B cell (primary cell): ENCODE measurements around the gene SLC2A4RG. TPM values are rescaled to one million over a fixed set of nuclear protein-coding genes. Genes with fewer than 3 reads are reported as not detected.

Experiments
- ATAC-seq: fragments of 200-7000 bp; cut with Tn5 transposase; one replicate; pipeline ENCODE4 v1.10.0; 2021; ENCODE audit warnings: low read depth, mild to moderate bottlenecking, moderate number of reproducible peaks, moderate library complexity
- CTCF ChIA-PET: fragments of 350-600 bp; sonication (Branson Sonifier 250); formaldehyde crosslinking; loops from one replicate; lab custom pipeline; 2021; ENCODE audit warnings: antibody characterized with exemption, inconsistent platforms; lab: Charles Lee
- POLR2A ChIA-PET: fragments of 350-600 bp; sonication (Branson Sonifier 250); formaldehyde crosslinking; loops from one replicate; lab custom pipeline; 2021; ENCODE audit warnings: antibody characterized with exemption; lab: Charles Lee
- DNase-seq: peaks from one replicate; pipeline ENCODE4 v3.0.0; 2013
- H2AFZ ChIP-seq: 2 replicates; pipeline ENCODE4 v1.6.1; 2012; ENCODE audit warnings: mild to moderate bottlenecking, low read depth, low read length; ENCODE audit not compliant: insufficient read depth, poor library complexity, severe bottlenecking
- H3K27ac ChIP-seq, 2 donors: 1 replicate in 1 of 2; 2 replicates in 1 of 2; pipeline ENCODE4 v1.5.1; 2012 to 2013; ENCODE audit warnings: low read length in 2 of 2, mild to moderate bottlenecking in 2 of 2, moderate library complexity in 1 of 2
- H3K27me3 ChIP-seq, 4 experiments: fragments of 200-600 bp in 1 of 4; sonication (generic) in 1 of 4; replicated peaks in 1 of 4; 1 replicate in 2 of 4; 2 replicates in 2 of 4; pipeline versions ENCODE4 v1.6.1 to v1.7.0; 2013 to 2016; ENCODE audit warnings: low read length in 3 of 4, mild to moderate bottlenecking in 2 of 4, mixed read lengths in 1 of 4, moderate library complexity in 1 of 4; ENCODE audit not compliant: insufficient read depth in 4 of 4, control insufficient read depth in 3 of 4; ENCODE audit errors: control extremely low read depth in 1 of 4
- H3K36me3 ChIP-seq, 2 experiments: replicated peaks in 1 of 2; 1 replicate in 1 of 2; 2 replicates in 1 of 2; pipeline versions ENCODE4 v1.6.1 to v1.7.1; 2013; ENCODE audit warnings: low read length in 1 of 2; ENCODE audit not compliant: insufficient read depth in 2 of 2, control insufficient read depth in 1 of 2; ENCODE audit errors: control extremely low read depth in 1 of 2, extremely low read depth in 1 of 2
- H3K4me1 ChIP-seq, 2 donors: fragments of 200-600 bp in 1 of 2; sonication (generic) in 1 of 2; 1 replicate in 1 of 2; 2 replicates in 1 of 2; pipeline versions ENCODE4 v1.5.1 to v1.6.1; 2013 to 2017; ENCODE audit warnings: low read length in 2 of 2; ENCODE audit not compliant: control insufficient read depth in 2 of 2, insufficient read depth in 2 of 2
- H3K4me2 ChIP-seq: replicated peaks from 2 replicates; pipeline ENCODE3; 2012; ENCODE audit warnings: mild to moderate bottlenecking, low read depth, low read length; ENCODE audit not compliant: poor library complexity, severe bottlenecking
- H3K4me3 ChIP-seq, 5 experiments: fragments of 200-600 bp in 1 of 5; sonication (generic) in 1 of 5; 1 replicate in 3 of 5; 2 replicates in 2 of 5; pipeline versions ENCODE4 v1.5.1 to v1.7.0; 2011 to 2016; ENCODE audit warnings: low read length in 4 of 5, mild to moderate bottlenecking in 4 of 5, low read depth in 2 of 5, control low read depth in 1 of 5, moderate library complexity in 1 of 5; ENCODE audit not compliant: insufficient read depth in 1 of 5; ENCODE audit errors: control extremely low read depth in 1 of 5, extremely low read depth in 1 of 5
- H3K79me2 ChIP-seq: fragments of 200-600 bp; sonication (generic); one replicate; pipeline ENCODE4 v1.6.0; 2016; ENCODE audit warnings: low read length; ENCODE audit not compliant: control insufficient read depth, insufficient read depth
- H3K9ac ChIP-seq: fragments of 200-600 bp; sonication (generic); 2 replicates; pipeline ENCODE4 v1.6.1; 2017; ENCODE audit warnings: mild to moderate bottlenecking, low read length, moderate library complexity
- H3K9me3 ChIP-seq, 3 donors: one replicate each; pipeline versions ENCODE4 v1.6.1 to v1.7.1; 2013; ENCODE audit warnings: low read length in 2 of 3; ENCODE audit not compliant: control insufficient read depth in 2 of 3, insufficient read depth in 1 of 3; ENCODE audit errors: control extremely low read depth in 1 of 3
- H4K20me1 ChIP-seq: 2 replicates; pipeline ENCODE4 v1.6.0; 2012; ENCODE audit warnings: mild to moderate bottlenecking, low read length; ENCODE audit not compliant: insufficient read depth, control insufficient read depth, poor library complexity, severe bottlenecking
- H3K27ac Mint-ChIP-seq: one replicate; pipeline ENCODE4 v1.8.0; 2021; ENCODE audit warnings: mixed read lengths
- H3K27me3 Mint-ChIP-seq: one replicate; pipeline ENCODE4 v1.8.0; 2021; ENCODE audit warnings: mixed read lengths
- H3K4me1 Mint-ChIP-seq: one replicate; pipeline ENCODE4 v1.8.0; 2021; ENCODE audit warnings: mixed read lengths
- H3K4me3 Mint-ChIP-seq: one replicate; pipeline ENCODE4 v1.8.0; 2021; ENCODE audit warnings: mixed read lengths
- H3K9me3 Mint-ChIP-seq: one replicate; pipeline ENCODE4 v1.8.0; 2022; ENCODE audit warnings: mixed read lengths; ENCODE audit not compliant: insufficient read depth
- EZH2 ChIP-seq: IDR thresholded peaks from 2 replicates; pipeline ENCODE4 v1.6.1; 2012; ENCODE audit warnings: borderline replicate concordance, low read depth, mild to moderate bottlenecking, moderate library complexity, low read length; ENCODE audit not compliant: insufficient read depth, poor library complexity, severe bottlenecking
- whole genome bisulfite sequencing: methylation state at CpG from one replicate; pipeline ENCODE4 v1.1.5; 2013; ENCODE audit warnings: missing lambda C conversion rate; ENCODE audit not compliant: insufficient coverage; 5-methylcytosine and 5-hydroxymethylcytosine counted together
- intact Hi-C: fragments of 100-400 bp; cut with micrococcal nuclease; formaldehyde crosslinking; loops from one replicate; pipeline ENCODE4 v1.10.0; 2022
- polyA plus RNA-seq: library from polyadenylated mRNA; depleted of rRNA; stranded (reverse); fragments of >200 nt; gene quantifications from 2 replicates; pipeline ENCODE4 v1.2.3, GENCODE V29; 2012
- total RNA-seq, 2 donors: library from RNA; stranded (reverse); fragments of 120-200 nt in 1 of 2; gene quantifications; 1 replicate in 1 of 2; 2 replicates in 1 of 2; pipeline versions ENCODE4 v1.2.3 to v1.2.4, GENCODE V29; 2013 to 2022
- TF ChIP-seq, protein P1 (sequence below): fragments of 200-600 bp; IDR thresholded peaks from one replicate; pipeline ENCODE4 v1.8.0; 2022; ENCODE audit warnings: antibody characterized with exemption, mild to moderate bottlenecking

SLC2A4RG gene
- total and polyA plus RNA-seq, 2 donors (not counting 1 experiment from before 2014, with no cell fraction given), result 39.7 to 49.4 TPM

- no peak overlapping the region for H3K27ac ChIP-seq
- H2AFZ ChIP-seq, result no peak overlapping the region
- no peaks in the 10 kb centered on the region for H3K36me3 ChIP-seq
- H3K4me1 ChIP-seq, result no peaks in the 10 kb centered on the region
- no peak overlapping the region for H3K9ac ChIP-seq
- Mint-ChIP-seq H3K4me3 (no peak overlapping the region), H3K27me3 (no peaks in the 10 kb centered on the region), H3K9me3 (no peaks in the 10 kb centered on the region), H3K27ac (no peak overlapping the region), H3K4me1 (no peaks in the 10 kb centered on the region)
- H3K4me3 ChIP-seq, result no peak overlapping the region
- TF ChIP-seq, protein P1, sequence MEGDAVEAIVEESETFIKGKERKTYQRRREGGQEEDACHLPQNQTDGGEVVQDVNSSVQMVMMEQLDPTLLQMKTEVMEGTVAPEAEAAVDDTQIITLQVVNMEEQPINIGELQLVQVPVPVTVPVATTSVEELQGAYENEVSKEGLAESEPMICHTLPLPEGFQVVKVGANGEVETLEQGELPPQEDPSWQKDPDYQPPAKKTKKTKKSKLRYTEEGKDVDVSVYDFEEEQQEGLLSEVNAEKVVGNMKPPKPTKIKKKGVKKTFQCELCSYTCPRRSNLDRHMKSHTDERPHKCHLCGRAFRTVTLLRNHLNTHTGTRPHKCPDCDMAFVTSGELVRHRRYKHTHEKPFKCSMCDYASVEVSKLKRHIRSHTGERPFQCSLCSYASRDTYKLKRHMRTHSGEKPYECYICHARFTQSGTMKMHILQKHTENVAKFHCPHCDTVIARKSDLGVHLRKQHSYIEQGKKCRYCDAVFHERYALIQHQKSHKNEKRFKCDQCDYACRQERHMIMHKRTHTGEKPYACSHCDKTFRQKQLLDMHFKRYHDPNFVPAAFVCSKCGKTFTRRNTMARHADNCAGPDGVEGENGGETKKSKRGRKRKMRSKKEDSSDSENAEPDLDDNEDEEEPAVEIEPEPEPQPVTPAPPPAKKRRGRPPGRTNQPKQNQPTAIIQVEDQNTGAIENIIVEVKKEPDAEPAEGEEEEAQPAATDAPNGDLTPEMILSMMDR, result no peak
- no peak for TF ChIP-seq EZH2
- no peak for DNase-seq
- WGBS, result 93% methylated on average over 47 of the region's 50 CpGs
- no peaks in the 10 kb centered on the region for H3K79me2 ChIP-seq
- peaks cover 0 to 3% (median 0%) of the 10 kb centered on the region in 3 donors for H3K9me3 ChIP-seq
- no peaks in the 10 kb centered on the region for H3K27me3 ChIP-seq
- H3K4me2 ChIP-seq, result no peak overlapping the region
- ChIA-PET POLR2A (no interaction called here), CTCF (no interaction called here)
- no peaks in the 10 kb centered on the region for H4K20me1 ChIP-seq
- intact Hi-C loops, result no loop called here
- ATAC-seq, result no peak
Measured at GRCh38 chr20:63752411-63753101, 13.0 kb downstream of the SLC2A4RG start.

DNA sequence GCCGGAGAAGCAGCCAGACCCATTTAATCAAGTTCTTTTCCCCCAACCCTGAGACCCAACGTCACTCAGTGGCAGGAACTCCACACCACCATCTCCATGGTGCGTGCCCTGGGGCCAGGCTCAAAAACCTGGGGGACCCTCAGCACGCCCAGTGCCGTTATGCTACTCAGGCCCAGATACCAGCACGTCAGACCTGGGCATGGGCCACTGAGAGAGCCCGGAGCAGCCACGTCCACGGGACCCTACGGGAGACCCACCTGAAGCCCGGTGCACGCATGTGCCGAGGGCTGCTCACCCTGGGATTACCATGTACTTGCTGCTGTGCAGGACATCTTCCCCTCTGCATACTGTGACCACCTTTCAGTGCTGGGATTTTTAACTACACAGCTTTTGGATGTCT, 13.8 kb downstream of the SLC2A4RG start:
- Histone ChIP-seq H2AFZ (no peak overlapping the region), H3K27ac (no peak overlapping the region), H3K36me3 (no peaks in the 10 kb centered on the region), H3K9ac (no peak overlapping the region), H3K4me2 (no peak overlapping the region), H3K27me3 (no peaks in the 10 kb centered on the region), H3K79me2 (no peaks in the 10 kb centered on the region), H3K4me3 (no peak overlapping the region), H4K20me1 (no peaks in the 10 kb centered on the region), H3K9me3 (peaks cover 0 to 3% (median 0%) of the 10 kb centered on the region in 3 donors), H3K4me1 (no peaks in the 10 kb centered on the region)
- Mint-ChIP-seq H3K27me3 (peaks cover 2% of the 10 kb centered on the region), H3K9me3 (no peaks in the 10 kb centered on the region), H3K4me3 (no peak overlapping the region), H3K4me1 (no peaks in the 10 kb centered on the region), H3K27ac (no peak overlapping the region)
- ChIA-PET POLR2A (no interaction called here), CTCF (no interaction called here)
- intact Hi-C loops, result no loop called here
- WGBS, result 96% methylated on average over 13 of the region's 13 CpGs
- DNase-seq (no peak), ATAC-seq (no peak)
- TF ChIP-seq EZH2, result no peak
- TF ChIP-seq, protein P1, result no peak
